ENCODE results near the gene SMC1B. TPM values are rescaled to one million over a fixed set of nuclear protein-coding genes. Genes with fewer than 3 reads are reported as not detected.
"Not testable (repeated sequence)": the region's sequence is repeated elsewhere in the genome, so short reads cannot be mapped to it uniquely, and the experiment has no call there.

The SMC1B gene
- total and polyA plus RNA-seq, 2 experiments from 2014 or later: 0.10 TPM; not detected in 1

DNA sequence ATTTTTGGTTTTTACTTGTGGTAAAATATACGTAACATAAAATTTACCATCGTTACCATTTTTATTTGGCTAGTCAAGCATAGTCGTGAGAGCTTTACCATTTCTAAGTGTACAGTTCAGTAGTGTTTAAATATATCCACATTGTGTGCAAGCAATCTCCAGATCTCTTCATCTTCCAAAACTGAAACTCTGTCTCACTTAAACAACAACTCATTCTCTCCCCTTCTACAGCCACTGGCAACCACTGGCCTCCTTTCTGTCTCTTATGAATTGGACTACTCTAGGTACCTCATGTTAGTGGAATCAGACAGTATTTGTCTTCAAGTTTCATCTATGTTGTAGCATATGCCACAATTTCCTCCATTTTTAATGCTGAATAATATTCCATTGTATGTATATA is 37.4 kb downstream of the SMC1B start:
- Histone ChIP-seq H3K79me2 (replicated peaks; ENCODE audit: insufficient read depth) (no peaks in the 10 kb centered on the region), H3K36me3 (ENCODE audit: insufficient read depth) (no peaks in the 10 kb centered on the region), H3K4me1 (ENCODE audit: insufficient read depth) (no peaks in the 10 kb centered on the region), H4K20me1 (replicated peaks; ENCODE audit: insufficient read depth) (no peaks in the 10 kb centered on the region), H3K27me3 (ENCODE audit: insufficient read depth) (no peaks in the 10 kb centered on the region), H3K27ac (ENCODE audit: low read depth) (no peak overlapping the region), H3K9me2 (ENCODE audit: insufficient read depth) (no peaks in the 10 kb centered on the region), H2AFZ (no peak overlapping the region), H3F3A (replicated peaks; ENCODE audit: low read depth) (no peaks in the 10 kb centered on the region), H3K4me2 (no peak overlapping the region), H3K4me3 (no peak overlapping the region)
- Mint-ChIP-seq H3K9me3 (peaks cover 26% of the 10 kb centered on the region), H3K4me1 (no peaks in the 10 kb centered on the region), H3K36me3 (ENCODE audit: low read depth) (no peaks in the 10 kb centered on the region; the same call in 1 of the 3 replicates), H3K27ac (no peak overlapping the region), H3K4me3 (no peak overlapping the region), H3K27me3 (ENCODE audit: insufficient read depth, low read depth, poor library complexity) (peaks cover 4% of the 10 kb centered on the region)
- no peak for ATAC-seq
- DNase-seq (ENCODE audit: low spot score): no peak
- no peak for TF ChIP-seq ETS1 (IDR thresholded peaks at IDR 0.05)
- TF ChIP-seq ZNF114 (CRISPR knock-in tag; IDR thresholded peaks at IDR 0.05): no peak
- no peak for TF ChIP-seq ZNF331 (CRISPR knock-in tag; IDR thresholded peaks at IDR 0.05; ENCODE audit: low read depth)
- no peak for TF ChIP-seq STAT1 (IDR thresholded peaks at IDR 0.05; ENCODE audit: unreplicated experiment)
- no peak for TF ChIP-seq JUNB (IDR thresholded peaks at IDR 0.05; ENCODE audit: unreplicated experiment)
- TF ChIP-seq, protein P1, sequence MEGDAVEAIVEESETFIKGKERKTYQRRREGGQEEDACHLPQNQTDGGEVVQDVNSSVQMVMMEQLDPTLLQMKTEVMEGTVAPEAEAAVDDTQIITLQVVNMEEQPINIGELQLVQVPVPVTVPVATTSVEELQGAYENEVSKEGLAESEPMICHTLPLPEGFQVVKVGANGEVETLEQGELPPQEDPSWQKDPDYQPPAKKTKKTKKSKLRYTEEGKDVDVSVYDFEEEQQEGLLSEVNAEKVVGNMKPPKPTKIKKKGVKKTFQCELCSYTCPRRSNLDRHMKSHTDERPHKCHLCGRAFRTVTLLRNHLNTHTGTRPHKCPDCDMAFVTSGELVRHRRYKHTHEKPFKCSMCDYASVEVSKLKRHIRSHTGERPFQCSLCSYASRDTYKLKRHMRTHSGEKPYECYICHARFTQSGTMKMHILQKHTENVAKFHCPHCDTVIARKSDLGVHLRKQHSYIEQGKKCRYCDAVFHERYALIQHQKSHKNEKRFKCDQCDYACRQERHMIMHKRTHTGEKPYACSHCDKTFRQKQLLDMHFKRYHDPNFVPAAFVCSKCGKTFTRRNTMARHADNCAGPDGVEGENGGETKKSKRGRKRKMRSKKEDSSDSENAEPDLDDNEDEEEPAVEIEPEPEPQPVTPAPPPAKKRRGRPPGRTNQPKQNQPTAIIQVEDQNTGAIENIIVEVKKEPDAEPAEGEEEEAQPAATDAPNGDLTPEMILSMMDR (conservative IDR thresholded peaks at IDR 0.05; ENCODE audit: low read depth in 2 of 2): no peak
- TF ChIP-seq EZH2 (IDR thresholded peaks at IDR 0.05; ENCODE audit: low read depth, unreplicated experiment): no peak
- TF ChIP-seq CREB1 (CRISPR knock-in tag; IDR thresholded peaks at IDR 0.05; ENCODE audit: low read depth): no peak
- no peak for TF ChIP-seq NANOG (IDR thresholded peaks at IDR 0.05; ENCODE audit: borderline replicate concordance)
- TF ChIP-seq EZH2phosphoT487 (IDR thresholded peaks at IDR 0.05; ENCODE audit: unreplicated experiment): no peak
- TF ChIP-seq, protein P2, sequence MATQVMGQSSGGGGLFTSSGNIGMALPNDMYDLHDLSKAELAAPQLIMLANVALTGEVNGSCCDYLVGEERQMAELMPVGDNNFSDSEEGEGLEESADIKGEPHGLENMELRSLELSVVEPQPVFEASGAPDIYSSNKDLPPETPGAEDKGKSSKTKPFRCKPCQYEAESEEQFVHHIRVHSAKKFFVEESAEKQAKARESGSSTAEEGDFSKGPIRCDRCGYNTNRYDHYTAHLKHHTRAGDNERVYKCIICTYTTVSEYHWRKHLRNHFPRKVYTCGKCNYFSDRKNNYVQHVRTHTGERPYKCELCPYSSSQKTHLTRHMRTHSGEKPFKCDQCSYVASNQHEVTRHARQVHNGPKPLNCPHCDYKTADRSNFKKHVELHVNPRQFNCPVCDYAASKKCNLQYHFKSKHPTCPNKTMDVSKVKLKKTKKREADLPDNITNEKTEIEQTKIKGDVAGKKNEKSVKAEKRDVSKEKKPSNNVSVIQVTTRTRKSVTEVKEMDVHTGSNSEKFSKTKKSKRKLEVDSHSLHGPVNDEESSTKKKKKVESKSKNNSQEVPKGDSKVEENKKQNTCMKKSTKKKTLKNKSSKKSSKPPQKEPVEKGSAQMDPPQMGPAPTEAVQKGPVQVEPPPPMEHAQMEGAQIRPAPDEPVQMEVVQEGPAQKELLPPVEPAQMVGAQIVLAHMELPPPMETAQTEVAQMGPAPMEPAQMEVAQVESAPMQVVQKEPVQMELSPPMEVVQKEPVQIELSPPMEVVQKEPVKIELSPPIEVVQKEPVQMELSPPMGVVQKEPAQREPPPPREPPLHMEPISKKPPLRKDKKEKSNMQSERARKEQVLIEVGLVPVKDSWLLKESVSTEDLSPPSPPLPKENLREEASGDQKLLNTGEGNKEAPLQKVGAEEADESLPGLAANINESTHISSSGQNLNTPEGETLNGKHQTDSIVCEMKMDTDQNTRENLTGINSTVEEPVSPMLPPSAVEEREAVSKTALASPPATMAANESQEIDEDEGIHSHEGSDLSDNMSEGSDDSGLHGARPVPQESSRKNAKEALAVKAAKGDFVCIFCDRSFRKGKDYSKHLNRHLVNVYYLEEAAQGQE (IDR thresholded peaks at IDR 0.05; ENCODE audit: unreplicated experiment): no peak
- no peak for TF ChIP-seq POLR2AphosphoS5 (IDR thresholded peaks at IDR 0.05; ENCODE audit: low read depth)

- H3K27ac Mint-ChIP-seq; H4K20me1 ChIP-seq (replicated peaks; ENCODE audit: insufficient read depth); H3K4me3 ChIP-seq; H3K79me2 ChIP-seq (replicated peaks; ENCODE audit: insufficient read depth); H3K36me3 Mint-ChIP-seq (ENCODE audit: low read depth); H3K4me1 ChIP-seq (ENCODE audit: insufficient read depth); H3K27me3 Mint-ChIP-seq (ENCODE audit: insufficient read depth, low read depth, poor library complexity); H3K4me1 Mint-ChIP-seq; H3K9me2 ChIP-seq (ENCODE audit: insufficient read depth); H3K27me3 ChIP-seq (ENCODE audit: insufficient read depth); ATAC-seq; H3K4me3 Mint-ChIP-seq; DNase-seq (ENCODE audit: low spot score); H2AFZ ChIP-seq; H3K36me3 ChIP-seq (ENCODE audit: insufficient read depth); H3F3A ChIP-seq (replicated peaks; ENCODE audit: low read depth); H3K4me2 ChIP-seq; H3K27ac ChIP-seq (ENCODE audit: low read depth): not testable (repeated sequence)
- H3K9me3 Mint-ChIP-seq: peaks cover 26% of the 10 kb centered on the region
These were observed 39.8 kb downstream of the SMC1B start for GRCh38 chr22:45373592-45373991.
